Testis (tissue), 3 donors: Measurements from ENCODE around the gene MRPL41. TPM values are rescaled to one million over a fixed set of nuclear protein-coding genes. Genes with fewer than 3 reads are reported as not detected.
"Not testable (repeated sequence)": the region's sequence is repeated elsewhere in the genome, so short reads cannot be mapped to it uniquely, and the experiment has no call there.

Experiments used
- DNase-seq: peaks from one replicate; pipeline ENCODE4 v3.0.0-alpha.2; 2019
- H3K27ac ChIP-seq, 2 donors: fragments of 200-600 bp; sonication (generic); one replicate each; pipeline ENCODE4 v1.5.1; 2019
- H3K27me3 ChIP-seq: fragments of 200-600 bp; sonication (generic); one replicate; pipeline ENCODE4 v1.5.1; 2019
- H3K36me3 ChIP-seq: fragments of 200-600 bp; sonication (generic); one replicate; pipeline ENCODE4 v1.5.1; 2017; ENCODE audit warnings: low read depth; ENCODE audit errors: missing control alignments
- H3K4me1 ChIP-seq: fragments of 200-600 bp; sonication (generic); one replicate; pipeline ENCODE4 v1.5.1; 2019
- H3K4me3 ChIP-seq, 2 donors: fragments of 200-600 bp; sonication (generic); one replicate each; pipeline ENCODE4 v1.5.1; 2017 to 2019
- H3K9me3 ChIP-seq: fragments of 200-600 bp; sonication (generic); one replicate; pipeline ENCODE4 v1.5.1; 2017
- POLR2A ChIP-seq: fragments of 450-650 bp; IDR thresholded peaks from one replicate; pipeline ENCODE4 v1.6.1; 2017; ENCODE audit warnings: antibody characterized with exemption, mild to moderate bottlenecking, moderate library complexity
- WGBS, 2 donors: methylation state at CpG; one replicate each; pipeline ENCODE4 v1.1.5; 2018; 5-methylcytosine and 5-hydroxymethylcytosine counted together
- intact Hi-C: fragments of 100-400 bp; cut with DNase I; formaldehyde crosslinking; loops from one replicate; pipeline ENCODE4 v1.15.1; 2023; ENCODE audit warnings: low total_unique reads
- polyA plus RNA-seq: library from polyadenylated mRNA; stranded (reverse); fragments of 350-450 nt; fragmentation: Illumina TruSeq; extraction: RNeasy Lipid Tissue Mini Kit (QIAGEN cat#74804); gene quantifications from one replicate; pipeline ENCODE4 v1.2.3, GENCODE V29; 2014; ENCODE audit warnings: low read depth, low replicate concordance; ENCODE audit not compliant: insufficient read depth
- total RNA-seq, 2 donors: library from RNA; depleted of rRNA; stranded (reverse); fragments of >200 nt; gene quantifications; one replicate each; pipeline ENCODE4 v1.2.3, GENCODE V29; 2016
- TF ChIP-seq, protein P1 (sequence below), 3 experiments: fragments of 450-650 bp in 2 of 3; fragments of 200-600 bp in 1 of 3; sonication (generic) in 1 of 3; IDR thresholded peaks; one replicate each; pipeline ENCODE4 v1.5.1; 2016 to 2019; ENCODE audit warnings: antibody characterized with exemption in 3 of 3, mild to moderate bottlenecking in 2 of 3, moderate library complexity in 1 of 3

Gene MRPL41
- total and polyA plus RNA-seq, 3 donors from 2014 or later, result 25.9 to 55.0 (median 29.8) TPM

DNA sequence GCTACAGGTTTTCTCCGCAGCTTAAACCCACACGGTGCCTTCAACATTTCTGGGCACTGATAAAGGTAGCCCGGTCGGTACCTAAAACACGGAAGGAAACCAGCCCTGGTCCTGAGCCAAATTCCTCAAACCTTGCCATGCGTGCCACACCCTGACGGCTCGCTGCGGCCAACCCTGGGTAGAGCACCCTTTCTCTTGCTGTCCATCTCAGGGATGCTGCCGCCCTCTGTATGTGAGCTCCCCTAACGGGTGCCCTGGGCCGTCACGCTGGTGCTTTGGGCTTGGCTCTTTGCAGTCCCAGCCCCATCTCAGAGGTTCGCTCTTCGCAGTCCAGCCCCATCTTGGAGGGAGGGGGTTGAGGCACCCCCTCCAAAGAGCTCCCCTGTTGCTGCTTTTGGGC, 45.4 kb upstream of the MRPL41 start:
- no peaks in the 10 kb centered on the region for H3K4me1 ChIP-seq
- no peak for DNase-seq
- 87 to 95% methylated on average over 14 to 15 of the region's 15 CpGs for WGBS, 2 donors
- H3K9me3 ChIP-seq, result no peaks in the 10 kb centered on the region
- no peaks in the 10 kb centered on the region for H3K27me3 ChIP-seq
- H3K27ac ChIP-seq, result no peak overlapping the region
- no peak overlapping the region for H3K4me3 ChIP-seq
- TF ChIP-seq, protein P1, sequence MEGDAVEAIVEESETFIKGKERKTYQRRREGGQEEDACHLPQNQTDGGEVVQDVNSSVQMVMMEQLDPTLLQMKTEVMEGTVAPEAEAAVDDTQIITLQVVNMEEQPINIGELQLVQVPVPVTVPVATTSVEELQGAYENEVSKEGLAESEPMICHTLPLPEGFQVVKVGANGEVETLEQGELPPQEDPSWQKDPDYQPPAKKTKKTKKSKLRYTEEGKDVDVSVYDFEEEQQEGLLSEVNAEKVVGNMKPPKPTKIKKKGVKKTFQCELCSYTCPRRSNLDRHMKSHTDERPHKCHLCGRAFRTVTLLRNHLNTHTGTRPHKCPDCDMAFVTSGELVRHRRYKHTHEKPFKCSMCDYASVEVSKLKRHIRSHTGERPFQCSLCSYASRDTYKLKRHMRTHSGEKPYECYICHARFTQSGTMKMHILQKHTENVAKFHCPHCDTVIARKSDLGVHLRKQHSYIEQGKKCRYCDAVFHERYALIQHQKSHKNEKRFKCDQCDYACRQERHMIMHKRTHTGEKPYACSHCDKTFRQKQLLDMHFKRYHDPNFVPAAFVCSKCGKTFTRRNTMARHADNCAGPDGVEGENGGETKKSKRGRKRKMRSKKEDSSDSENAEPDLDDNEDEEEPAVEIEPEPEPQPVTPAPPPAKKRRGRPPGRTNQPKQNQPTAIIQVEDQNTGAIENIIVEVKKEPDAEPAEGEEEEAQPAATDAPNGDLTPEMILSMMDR (IDR thresholded peaks at IDR 0.05), result no peak
- TF ChIP-seq POLR2A, result no peak
- intact Hi-C loops, result no loop called here
- H3K36me3 ChIP-seq, result no peaks in the 10 kb centered on the region

- intact Hi-C loops, result no loop called here
- no peaks in the 10 kb centered on the region for H3K36me3 ChIP-seq
Observed at GRCh38 chr9:137506702-137507171, 44.9 kb upstream of the MRPL41 start.

GRCh38 chr9:137509198-137509597, 42.5 kb upstream of the MRPL41 start:
- H3K36me3 ChIP-seq, result no peaks in the 10 kb centered on the region
- no peak for DNase-seq
- TF ChIP-seq, protein P1 (IDR thresholded peaks at IDR 0.05), result no peak
- no peak for TF ChIP-seq POLR2A
- intact Hi-C loops, result no loop called here
- H3K4me3 ChIP-seq, result no peak overlapping the region
- H3K4me1 ChIP-seq, result no peaks in the 10 kb centered on the region
- 86 to 90% methylated on average over 14 of the region's 14 CpGs for WGBS, 2 donors
- H3K9me3 ChIP-seq, result no peaks in the 10 kb centered on the region
- H3K27me3 ChIP-seq, result no peaks in the 10 kb centered on the region
- H3K27ac ChIP-seq, result no peak overlapping the region

More at GRCh38 chr9:137506702-137507171, 44.9 kb upstream of the MRPL41 start:
- 88 to 93% methylated on average over 16 to 26 of the region's 26 CpGs for WGBS, 2 donors
- Histone ChIP-seq H3K27ac (no peak overlapping the region), H3K9me3 (no peaks in the 10 kb centered on the region), H3K4me3 (no peak overlapping the region), H3K27me3 (no peaks in the 10 kb centered on the region), H3K4me1 (no peaks in the 10 kb centered on the region)
- DNase-seq, result no peak
- TF ChIP-seq, protein P1 (IDR thresholded peaks at IDR 0.05), result no peak
- no peak for TF ChIP-seq POLR2A

GRCh38 chr9:137511126-137511525, 40.6 kb upstream of the MRPL41 start:
- 93 to 97% methylated on average over 8 to 22 of the region's 22 CpGs for WGBS, 2 donors
- intact Hi-C loops, H3K27ac ChIP-seq, H3K36me3 ChIP-seq, H3K4me1 ChIP-seq, DNase-seq, H3K4me3 ChIP-seq, H3K9me3 ChIP-seq, H3K27me3 ChIP-seq: not testable (repeated sequence)

DNA sequence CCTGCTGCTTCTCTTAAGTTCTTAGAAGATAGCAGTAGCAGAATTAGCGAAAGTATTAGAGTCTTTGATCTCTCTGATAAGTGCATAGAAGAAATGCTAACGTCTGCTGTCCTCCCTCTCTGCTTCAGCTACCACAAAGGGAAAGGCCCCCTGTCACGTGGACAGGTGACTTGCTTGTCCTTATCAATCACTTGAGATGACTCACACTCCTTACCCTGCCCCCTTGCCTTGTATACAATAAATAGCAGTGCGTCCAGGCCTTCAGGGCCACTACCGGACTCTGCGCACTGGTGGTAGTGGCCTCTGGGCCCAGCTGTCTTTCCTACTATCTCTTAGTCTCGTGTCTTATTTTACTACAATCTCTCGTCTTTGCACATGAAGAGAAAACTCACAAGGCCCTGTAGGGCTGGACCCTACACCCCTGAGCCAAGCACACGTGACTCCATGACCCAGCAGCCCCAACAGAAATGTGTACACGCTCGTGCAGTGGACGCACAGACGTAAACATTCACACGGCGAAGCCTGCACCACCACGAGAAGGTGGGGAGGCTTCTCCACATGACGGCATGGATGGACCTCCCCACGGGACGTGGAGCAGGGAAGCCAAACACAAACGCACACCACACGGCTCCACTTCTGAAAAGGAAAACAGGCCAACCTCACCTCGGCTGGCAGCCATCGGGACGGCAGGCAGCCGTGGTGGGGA, 39.8 kb upstream of the MRPL41 start:
- whole genome bisulfite sequencing, 2 donors, result 89 to 92% methylated on average over 23 to 25 of the region's 25 CpGs
- H3K4me3 ChIP-seq, result no peak overlapping the region
- no peak for DNase-seq
- TF ChIP-seq, protein P1 (IDR thresholded peaks at IDR 0.05), result no peak
- TF ChIP-seq POLR2A, result no peak
- intact Hi-C loops, result no loop called here
- H3K36me3 ChIP-seq, result no peaks in the 10 kb centered on the region
- no peaks in the 10 kb centered on the region for H3K9me3 ChIP-seq
- H3K4me1 ChIP-seq, result no peaks in the 10 kb centered on the region
- no peak overlapping the region for H3K27ac ChIP-seq
- H3K27me3 ChIP-seq, result no peaks in the 10 kb centered on the region

DNA sequence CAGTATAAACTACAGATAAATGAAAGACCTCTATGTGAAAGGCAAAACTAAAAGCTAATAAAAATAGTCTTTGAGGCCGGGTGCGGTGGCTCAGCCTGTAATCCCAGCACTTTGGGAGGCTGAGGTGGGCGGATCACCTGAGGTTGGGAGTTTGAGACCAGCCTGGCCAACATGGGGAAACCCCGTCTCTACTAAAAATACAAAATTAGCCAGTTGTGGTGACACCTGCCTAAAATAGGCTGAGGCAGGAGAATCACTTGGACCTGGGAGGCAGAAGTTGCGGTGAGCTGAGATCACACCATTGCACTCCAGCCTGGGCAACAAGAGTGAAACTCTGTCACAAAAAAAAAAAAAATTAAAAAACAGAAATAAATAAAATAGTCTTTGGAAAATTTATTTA, 38.5 kb upstream of the MRPL41 start:
- H3K27me3 ChIP-seq, intact Hi-C loops, H3K4me1 ChIP-seq, DNase-seq, H3K4me3 ChIP-seq, H3K27ac ChIP-seq, H3K36me3 ChIP-seq, H3K9me3 ChIP-seq: not testable (repeated sequence)
- 94 to 95% methylated on average over 5 of the region's 5 CpGs for WGBS, 2 donors

GRCh38 chr9:137513801-137514570, 37.7 kb upstream of the MRPL41 start:
- DNase-seq, intact Hi-C loops, H3K4me3 ChIP-seq, H3K9me3 ChIP-seq, H3K27me3 ChIP-seq, H3K36me3 ChIP-seq, H3K4me1 ChIP-seq, H3K27ac ChIP-seq: not testable (repeated sequence)
- WGBS, 2 donors, result 77 to 94% methylated on average over 5 to 31 of the region's 42 CpGs
